T follicular helper cell (primary cell): ENCODE results near the gene ARAP1.

Experiments used
- DNase-seq: peaks from one replicate; pipeline ENCODE4 v3.0.0-alpha.2; 2020; ENCODE audit warnings: low read depth

The ARAP1 gene

DNA sequence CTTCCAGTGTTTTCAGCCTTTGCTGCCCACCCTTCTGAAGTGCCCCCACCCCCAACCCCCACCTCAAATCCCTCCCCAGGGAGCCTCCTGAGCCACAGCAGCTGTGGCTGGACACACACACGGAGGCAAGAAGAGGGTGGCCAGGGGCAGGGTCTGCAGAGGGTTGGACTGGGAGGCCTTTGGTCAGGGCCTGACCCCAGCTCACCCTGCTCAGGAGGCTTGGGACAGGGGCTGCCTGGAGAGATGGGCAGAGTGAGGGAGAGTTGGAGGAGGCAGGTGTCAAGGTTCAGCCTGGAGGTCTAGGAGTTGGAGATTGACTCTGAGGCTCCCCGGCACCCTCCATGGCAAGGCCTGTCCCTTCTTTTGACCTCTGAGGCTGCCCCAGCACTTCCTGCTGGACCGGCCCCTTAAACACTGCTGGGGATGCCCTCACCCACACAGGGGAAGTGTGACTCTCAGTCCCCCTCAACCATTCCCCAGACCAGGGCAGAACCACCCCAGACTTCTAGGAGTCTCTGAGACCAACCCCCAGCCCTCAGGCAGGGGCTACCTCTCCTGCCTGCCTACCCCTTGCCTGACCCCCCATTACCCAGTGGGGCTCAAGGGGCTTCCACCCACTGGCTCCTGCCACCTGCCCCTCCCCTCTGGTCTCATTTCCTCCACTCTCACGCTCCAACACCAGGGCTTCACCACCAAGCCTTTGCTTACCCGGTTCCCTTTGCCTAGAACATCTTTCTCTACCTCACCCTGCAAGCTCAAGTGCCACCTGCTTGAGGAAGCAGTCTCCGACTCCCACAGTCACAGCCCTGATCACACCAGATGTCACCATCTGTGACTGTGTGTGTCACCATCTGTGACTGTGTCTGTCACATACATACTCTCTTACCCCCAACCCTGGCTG is 8.6 kb downstream of the ARAP1 start:
- no peak for DNase-seq

DNA sequence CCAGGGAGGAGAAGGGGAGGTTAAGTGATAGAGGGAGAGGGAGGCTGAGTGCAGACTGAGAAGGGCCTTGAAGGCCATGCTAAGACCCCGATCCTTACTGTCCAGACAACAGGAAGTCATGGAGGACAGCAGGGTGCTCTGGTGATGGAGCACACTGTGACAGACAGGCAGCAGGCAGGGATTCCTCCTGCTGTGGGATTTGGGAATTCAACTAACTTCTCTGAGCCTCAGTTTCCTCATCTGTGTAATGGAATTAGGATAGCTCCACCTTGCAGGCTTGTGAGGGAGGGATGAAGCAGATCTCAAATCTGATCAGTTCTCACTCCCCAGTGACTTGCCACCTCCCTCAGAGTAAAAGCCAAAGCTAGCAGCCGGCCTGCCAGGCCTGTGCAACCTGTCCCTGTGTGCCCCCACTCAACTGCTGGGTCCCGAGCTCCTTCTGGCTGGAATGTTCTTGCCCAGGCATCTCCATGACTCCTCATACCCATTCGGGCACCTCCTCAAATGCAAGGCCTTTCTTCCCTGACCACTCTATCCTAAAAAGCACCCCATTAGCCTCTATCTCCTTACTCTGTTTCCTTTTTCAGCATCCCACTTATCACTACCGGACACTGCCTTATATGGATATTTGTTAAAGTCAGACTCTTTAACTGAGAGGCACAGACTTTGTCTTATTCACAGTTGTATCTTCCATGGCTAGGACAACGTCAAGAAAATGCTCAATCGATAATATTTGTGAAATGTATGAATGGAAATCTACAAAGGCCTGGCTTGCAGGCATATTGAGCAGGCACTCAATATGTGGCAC is 9.5 kb downstream of the ARAP1 start:
- no peak for DNase-seq

- no peak for DNase-seq
Observed at GRCh38 chr11:72741849-72742512, 10.2 kb downstream of the ARAP1 start.

- no peak for DNase-seq
Observed at GRCh38 chr11:72741429-72741833, 10.8 kb downstream of the ARAP1 start.

- no peak for DNase-seq
Observed at GRCh38 chr11:72740562-72741428, 11.4 kb downstream of the ARAP1 start.

DNA sequence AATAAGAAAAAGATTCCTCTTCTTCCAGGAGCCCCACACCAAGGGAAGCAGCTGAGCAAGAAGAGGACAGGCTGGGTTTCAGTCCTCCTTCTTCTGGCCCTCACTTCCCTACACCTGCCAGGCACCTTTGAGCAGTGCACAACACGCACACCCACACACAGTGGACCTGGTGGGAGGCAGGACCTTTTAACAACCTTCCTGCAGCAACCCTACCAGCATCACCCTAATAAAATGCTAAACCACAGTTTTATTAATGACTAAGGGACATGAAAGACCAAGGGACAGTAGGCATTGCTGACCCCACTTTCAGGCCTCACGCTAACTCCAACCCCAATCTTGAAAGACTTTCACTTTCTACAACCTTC is 12.2 kb downstream of the ARAP1 start:
- no peak for DNase-seq

DNA sequence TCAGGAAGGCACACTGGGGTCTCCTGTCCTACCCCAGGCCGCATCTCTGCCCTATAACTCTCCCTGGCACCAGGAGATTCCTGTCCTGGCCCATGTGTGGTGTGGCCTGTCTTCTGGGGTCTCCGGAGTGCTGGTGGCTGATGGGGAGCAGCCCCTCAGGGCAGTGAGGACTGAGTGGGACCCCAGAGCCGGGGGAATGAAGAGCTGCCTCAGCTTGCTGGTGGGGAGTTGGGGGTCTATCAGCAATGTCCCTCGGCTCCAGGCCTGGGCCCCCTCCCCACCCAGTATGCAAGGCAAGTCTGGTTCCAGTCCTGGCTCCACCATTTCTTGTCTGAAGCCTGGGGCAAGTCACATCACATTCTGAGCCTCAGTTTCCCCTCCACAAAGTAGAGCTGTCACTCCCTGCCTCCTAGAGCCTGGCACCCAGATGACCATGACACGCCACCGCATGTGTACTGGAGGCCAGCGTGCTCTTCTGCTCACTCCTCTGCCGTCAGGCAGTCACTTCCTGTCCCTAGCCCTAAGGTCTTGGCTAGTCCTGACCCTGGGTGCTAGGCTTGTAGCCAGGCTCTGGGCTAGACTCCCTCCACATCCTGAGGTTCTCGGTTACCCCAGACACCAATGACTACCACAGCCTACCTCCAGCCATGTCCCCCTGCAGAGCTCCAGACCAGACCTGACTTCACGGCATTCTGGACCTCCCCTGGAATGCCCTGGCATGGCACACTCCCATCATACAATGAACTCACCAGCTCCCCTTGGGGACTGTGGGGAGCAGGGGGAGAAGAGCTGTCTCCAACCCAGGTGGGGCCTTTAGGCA is 12.8 kb downstream of the ARAP1 start:
- no peak for DNase-seq

DNA sequence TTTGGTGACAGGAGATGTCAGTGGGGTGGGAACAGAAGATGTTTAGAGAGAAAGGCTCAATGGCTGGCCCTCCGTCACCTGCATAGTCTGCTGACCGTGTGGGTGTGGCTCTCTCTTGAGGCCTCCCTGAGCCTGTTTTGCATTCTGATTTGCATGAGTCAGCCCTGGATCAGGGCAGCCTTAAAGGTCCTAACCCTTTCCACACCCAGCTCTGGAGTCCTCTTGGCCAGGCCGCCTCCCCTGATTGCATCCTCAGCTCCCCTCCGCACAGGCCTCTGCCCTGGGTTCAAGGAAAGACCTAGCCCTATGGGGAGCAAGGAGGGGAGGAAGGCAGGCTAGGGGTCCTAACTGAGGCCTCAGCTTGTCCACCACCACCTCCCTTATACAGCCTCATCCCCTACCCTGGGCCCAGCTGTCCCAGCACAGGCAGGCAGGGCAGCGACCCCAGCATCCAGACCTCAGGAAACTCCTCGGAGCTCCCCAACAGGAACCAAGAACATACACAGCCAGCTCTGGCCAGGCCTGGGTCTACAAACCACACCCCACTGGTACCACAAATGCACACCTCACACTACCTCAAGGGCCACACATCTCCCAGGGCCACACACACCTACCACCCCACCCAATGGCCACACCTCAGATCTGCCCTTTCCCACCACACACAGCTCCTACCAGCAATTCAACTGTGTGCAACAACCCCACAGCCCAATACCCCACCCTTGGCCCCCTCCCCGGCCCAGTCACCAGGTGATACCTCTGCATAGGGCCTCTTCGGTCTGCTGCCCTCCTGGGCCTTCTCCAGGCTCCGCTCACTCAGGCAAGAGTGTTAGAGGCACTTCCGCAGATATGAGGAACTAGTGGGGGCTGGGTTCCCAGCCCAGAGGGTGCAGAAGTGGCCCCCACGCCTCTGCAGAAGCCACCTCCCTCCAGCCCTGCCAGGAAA is 13.7 kb downstream of the ARAP1 start:
- DNase-seq = no peak

DNA sequence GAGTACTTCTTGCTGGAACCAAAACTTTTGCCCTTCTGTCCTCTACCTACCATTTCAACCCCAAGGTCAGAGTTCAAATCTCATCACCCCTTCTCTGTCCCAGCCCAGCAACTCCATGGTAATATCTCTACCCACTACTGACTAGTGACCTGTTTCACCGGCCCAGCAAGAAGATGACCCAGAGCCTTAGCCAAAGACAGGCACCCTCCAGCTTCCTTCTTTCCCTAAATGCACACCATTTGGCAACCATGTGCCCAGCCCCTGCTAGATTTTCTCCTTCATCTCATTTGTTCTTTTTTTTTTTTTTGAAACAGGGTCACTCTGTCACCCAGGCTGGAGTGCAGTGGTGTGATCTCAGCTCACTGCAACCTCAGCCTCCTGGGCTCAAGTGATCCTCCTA is 14.9 kb downstream of the ARAP1 start:
- DNase-seq = no peak

DNA sequence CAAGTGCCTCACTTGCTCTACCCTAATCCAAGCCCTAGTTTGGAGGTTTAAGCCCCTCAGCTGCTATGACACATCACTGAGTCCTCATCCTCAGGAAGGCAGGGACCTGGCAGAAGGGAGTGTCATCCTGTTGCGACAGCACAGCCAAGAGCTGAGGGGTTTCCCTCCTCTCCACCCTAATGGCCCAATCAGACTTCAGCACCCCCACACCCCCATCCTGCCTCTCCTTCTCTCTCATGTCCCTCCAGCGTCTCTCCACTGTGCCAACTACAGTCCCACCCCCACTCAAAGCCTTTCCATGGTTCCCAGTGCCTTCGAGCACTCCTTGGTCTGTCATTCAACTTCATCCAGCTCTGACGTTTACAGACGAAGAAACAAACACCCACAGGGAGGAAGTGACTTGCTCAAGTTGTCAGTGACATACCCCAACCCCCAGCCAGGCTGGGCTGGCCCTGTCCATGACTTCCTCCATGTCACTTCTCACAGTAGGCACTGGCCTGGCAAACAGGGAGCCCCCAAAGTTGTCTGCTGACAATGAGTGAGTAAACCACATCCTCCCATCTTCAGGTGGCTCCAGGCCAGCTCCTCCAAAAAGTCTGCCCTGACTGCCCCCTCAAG is 15.6 kb downstream of the ARAP1 start:
- peak; percentile 56 for DNase-seq

- DNase-seq = no peak
Observed at GRCh38 chr11:72735495-72736027, 16.6 kb downstream of the ARAP1 start.

GRCh38 chr11:72732329-72732728 is 19.9 kb downstream of the ARAP1 start:
- no peak for DNase-seq

DNA sequence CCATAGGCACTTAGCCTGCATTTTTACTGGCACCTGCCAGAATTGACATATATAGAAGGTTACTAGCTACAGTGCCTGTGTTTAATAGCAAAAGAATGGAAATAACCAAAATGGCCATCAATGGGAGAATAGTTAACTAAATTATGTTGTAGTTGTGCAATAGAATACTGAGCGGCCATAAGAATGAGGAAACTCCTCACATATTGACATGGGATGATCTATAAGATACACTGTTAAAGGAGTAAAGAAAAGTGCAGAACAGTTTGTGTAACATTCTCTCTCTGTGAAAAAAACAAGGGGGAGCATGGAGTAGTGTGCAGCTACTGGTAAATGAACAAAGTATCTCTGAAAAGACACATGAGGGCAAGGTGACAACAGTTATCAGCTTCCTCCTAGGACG is 21.5 kb downstream of the ARAP1 start:
- DNase-seq = no peak

DNA sequence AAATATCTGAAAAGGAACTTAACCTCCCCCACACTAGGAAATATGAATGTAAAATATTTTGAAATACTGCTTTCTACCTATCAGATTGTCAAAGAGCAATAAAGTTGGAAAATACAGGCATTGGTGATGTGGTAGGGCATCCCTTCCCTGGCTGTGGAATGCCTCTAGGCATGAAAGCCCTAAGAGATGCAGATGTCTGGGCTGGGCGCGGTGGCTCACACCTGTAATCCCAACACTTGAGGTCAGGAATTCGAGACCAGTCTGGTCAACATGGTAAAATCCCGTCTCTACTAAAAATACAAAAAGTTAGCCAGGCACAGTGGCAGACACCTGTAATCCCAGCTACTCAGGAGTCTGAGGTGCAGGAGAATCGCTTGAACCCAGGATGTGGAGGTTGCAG is 22.0 kb downstream of the ARAP1 start:
- no peak for DNase-seq

DNA sequence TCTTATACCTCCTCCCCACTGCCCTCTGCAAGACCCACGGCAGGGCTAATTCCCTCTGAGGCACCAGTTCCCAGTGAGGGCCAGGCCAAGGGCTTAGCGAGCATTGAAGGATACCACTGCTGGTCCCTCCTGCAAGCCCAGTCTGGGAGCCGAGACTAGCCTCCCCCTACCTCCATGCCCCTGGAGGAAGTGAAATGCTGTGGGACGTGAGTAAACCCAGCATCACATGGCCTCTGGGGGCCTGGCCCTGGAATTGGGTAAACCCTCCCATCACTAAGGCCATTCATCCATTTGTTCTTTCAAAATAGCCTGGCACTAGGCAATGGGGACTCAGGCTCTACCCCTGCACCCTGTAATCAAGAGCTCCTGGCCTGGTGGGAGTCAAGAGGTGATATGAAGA is 24.7 kb downstream of the ARAP1 start:
- DNase-seq = no peak

DNA sequence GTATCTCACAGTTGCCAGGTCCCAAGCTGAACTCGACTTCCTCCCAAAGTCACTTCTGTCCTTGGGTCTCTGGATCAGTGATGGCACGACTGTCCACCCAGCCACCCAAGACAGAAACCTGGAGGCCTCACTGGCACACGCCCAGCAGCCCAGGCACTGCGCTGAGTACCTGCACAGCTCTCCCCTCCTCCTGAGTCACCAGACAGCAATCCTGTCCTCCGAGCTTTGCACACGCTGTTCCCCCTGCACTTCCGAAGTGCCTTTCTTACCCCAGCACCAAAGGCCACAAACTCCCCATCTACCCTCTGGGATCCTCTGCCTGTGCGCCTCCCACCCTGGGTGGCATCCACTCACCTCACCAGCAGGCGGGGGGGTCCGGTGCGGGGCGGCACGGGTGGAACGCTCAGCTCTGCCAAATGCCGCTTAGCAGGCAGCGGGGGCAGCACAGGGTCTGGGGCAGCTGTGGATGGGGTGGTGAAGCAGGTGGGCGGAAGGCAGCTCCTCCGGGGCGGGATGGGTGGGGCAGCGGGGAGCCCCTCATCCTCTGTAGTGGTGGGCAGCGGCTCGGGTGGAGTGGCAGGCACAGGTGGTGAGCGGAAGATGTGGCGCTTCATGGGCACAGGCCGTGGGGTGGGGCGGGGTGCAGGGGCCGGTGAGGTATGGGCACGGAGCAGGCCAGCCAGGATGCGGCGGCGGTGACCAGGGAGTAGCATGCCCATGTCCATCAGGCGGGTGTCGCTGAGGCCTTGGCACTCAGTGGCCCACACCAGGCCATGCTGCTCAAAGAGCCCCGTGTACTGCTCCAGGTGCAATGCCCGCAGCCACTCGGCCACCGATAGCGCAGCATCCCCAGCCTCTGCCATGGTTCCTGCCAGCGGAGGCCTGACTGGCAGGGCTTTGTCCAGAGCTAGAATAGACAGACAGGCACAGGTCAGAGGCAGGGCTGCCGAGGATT is 25.7 kb downstream of the ARAP1 start:
- DNase-seq = no peak

DNA sequence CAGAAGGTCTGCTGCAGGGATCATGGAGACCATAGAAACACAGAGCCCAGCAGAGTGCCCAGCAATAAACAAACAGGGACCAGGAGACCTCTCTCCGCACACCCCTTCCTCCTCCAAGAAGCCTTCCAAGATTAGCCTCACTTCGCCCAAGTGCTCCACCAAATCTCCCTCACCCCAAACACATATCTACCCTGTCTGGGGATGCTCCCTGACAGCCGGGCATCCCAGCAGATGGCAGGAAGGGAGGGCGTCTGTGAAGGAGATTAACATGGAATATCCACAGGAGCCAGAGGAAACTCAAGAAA is 26.5 kb downstream of the ARAP1 start:
- DNase-seq = no peak
